ENCODE data around the gene MS4A14.
"Not testable (repeated sequence)": the region's sequence is repeated elsewhere in the genome, so short reads cannot be mapped to it uniquely, and the experiment has no call there.

Gene MS4A14

DNA sequence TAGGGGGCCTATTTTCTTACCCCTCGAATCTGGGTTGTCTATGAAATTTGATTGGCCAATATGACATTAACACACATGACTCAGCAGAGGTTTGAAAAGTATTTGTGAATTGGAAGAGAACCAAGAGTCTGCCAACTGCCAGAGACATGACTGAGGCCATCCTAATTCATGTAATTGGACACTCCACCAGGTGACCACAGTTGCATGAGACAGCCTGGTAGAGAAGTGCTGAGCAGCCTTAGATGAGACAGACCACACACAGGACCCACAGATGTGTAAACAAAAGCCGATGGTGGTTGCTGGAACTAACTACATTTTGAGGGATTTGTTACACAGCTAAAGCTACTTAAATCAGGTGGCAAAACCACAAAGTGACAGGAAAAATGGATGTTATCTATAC, 32.3 kb downstream of the MS4A14 start:
- Mint-ChIP-seq H3K27ac (no peak overlapping the region), H3K36me3 (no peaks in the 10 kb centered on the region), H3K9me3 (no peaks in the 10 kb centered on the region), H3K4me3 (no peak overlapping the region), H3K27me3 (peaks cover 5% of the 10 kb centered on the region), H3K4me1 (no peaks in the 10 kb centered on the region)
- DNase-seq: no peak
- CTCF ChIA-PET: no interaction called here

DNA sequence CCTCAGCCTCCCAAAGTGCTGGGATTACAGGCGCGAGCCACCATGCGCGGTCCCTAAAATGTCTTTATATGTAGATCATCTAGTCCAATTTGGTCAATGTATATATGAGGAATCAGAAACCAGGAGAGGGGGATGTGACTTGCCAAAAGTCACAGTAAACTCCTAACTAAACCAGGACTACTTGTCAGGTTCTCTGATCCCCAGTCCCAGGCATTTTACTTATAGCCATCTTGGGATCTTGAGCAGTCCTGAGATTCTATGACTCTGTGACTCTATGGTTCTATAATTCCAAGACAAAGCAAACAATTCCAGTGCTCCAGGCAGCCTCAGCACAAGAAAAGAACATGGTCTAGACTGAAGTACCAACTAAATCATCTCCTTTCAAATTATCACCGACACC, 33.0 kb downstream of the MS4A14 start, which contains the start of gene MS4A5:
Gene MS4A5 (plus strand): TSS at position 301 of the 400 bp plus-strand sequence. CDS start 103 bp downstream, outside the sequence.
- Mint-ChIP-seq H3K4me1 (no peaks in the 10 kb centered on the region), H3K27me3 (peaks cover 5% of the 10 kb centered on the region), H3K4me3 (no peak within 1 kb of the TSS), H3K27ac (no peak within 1 kb of the TSS), H3K36me3 (no peaks in the 10 kb centered on the region), H3K9me3 (no peaks in the 10 kb centered on the region)
- DNase-seq: no peak
- CTCF ChIA-PET: no interaction called here

GRCh38 chr11:60431251-60431650, 35.0 kb downstream of the MS4A14 start:
- Mint-ChIP-seq H3K36me3 (no peaks in the 10 kb centered on the region), H3K4me1 (no peaks in the 10 kb centered on the region), H3K4me3 (no peak overlapping the region), H3K27ac (no peak overlapping the region), H3K9me3 (no peaks in the 10 kb centered on the region), H3K27me3 (peaks cover 5% of the 10 kb centered on the region)
- CTCF ChIA-PET: interaction anchor here (1.3 kb wide), 1 partner anchor 188 kb away, joined by 4 read pairs; no protein-coding TSS in a partner anchor
- no peak for DNase-seq

DNA sequence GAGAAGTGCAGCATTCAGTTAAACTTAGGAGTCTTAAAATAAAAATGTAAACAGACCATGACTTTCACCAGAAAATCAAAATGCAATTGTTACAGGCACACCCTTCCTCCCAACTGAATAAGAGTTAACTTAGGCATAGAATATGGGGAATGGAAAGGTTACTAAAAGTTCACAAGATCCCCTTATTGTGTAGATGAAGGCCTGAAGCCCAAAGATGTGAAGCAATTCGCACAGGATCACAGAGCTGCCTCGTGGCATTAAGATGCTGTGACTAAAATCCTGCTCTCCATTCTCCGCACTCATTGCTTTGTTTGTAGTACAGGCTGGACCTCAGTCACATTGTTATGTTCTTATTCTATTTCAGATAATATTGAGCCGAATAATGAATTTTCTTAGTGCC, 37.1 kb downstream of the MS4A14 start:
- no peaks in the 10 kb centered on the region for H3K9me3 Mint-ChIP-seq
- no peak overlapping the region for H3K27ac Mint-ChIP-seq
- no peak overlapping the region for H3K4me3 Mint-ChIP-seq
- peaks cover 4% of the 10 kb centered on the region for H3K27me3 Mint-ChIP-seq
- no peaks in the 10 kb centered on the region for H3K36me3 Mint-ChIP-seq
- H3K4me1 Mint-ChIP-seq: no peaks in the 10 kb centered on the region
- CTCF ChIA-PET: no interaction called here
- no peak for DNase-seq

GRCh38 chr11:60447070-60447469, 50.8 kb downstream of the MS4A14 start:
- Mint-ChIP-seq H3K36me3 (no peaks in the 10 kb centered on the region), H3K27me3 (no peaks in the 10 kb centered on the region), H3K4me1 (peaks cover 23% of the 10 kb centered on the region), H3K4me3 (no peak overlapping the region), H3K27ac (no peak overlapping the region), H3K9me3 (no peaks in the 10 kb centered on the region)
- CTCF ChIA-PET: no interaction called here
- DNase-seq: no peak

DNA sequence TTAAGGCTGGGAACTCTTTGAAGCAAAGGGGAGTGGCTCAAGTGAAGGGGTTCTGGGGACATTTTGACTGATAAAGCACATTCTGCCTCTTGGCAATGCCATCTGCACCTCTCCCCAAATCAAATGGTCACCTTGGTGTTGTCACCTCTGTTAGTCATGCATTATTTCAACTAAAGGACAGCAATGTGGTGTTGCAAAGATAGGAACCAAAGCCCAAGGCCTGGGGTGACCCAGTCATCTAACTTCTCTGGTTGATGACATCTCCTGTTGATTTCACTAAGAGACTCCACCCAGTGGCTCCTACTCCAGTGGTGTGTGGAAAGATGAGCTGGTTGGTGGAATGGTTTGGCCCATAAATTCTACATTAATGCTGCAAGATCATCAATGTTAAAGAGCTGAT, 51.6 kb downstream of the MS4A14 start:
- Mint-ChIP-seq H3K4me3 (no peak overlapping the region), H3K4me1 (peaks cover 23% of the 10 kb centered on the region), H3K27me3 (no peaks in the 10 kb centered on the region), H3K27ac (no peak overlapping the region), H3K36me3 (no peaks in the 10 kb centered on the region), H3K9me3 (peaks cover 1% of the 10 kb centered on the region)
- CTCF ChIA-PET: no interaction called here
- no peak for DNase-seq

DNA sequence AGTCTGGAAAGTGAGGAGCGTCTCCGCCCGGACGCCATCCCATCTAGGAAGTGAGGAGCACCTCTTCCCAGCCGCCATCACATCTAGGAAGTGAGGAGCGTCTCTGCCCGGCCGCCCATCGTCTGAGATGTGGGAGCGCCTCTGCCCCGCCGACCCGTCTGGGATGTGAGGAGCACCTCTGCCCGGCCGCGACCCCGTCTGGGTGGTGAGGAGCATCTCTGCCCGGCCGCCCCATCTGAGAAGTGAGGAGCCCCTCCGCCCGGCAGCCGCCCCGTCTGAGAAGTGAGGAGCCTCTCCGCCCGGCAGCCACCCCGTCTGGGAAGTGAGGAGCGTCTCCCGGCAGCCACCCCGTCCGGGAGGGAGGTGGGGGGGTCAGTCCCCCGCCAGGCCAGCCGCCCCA, 54.9 kb downstream of the MS4A14 start:
- H3K27me3 Mint-ChIP-seq, H3K9me3 Mint-ChIP-seq, CTCF ChIA-PET, H3K27ac Mint-ChIP-seq, H3K4me3 Mint-ChIP-seq, H3K36me3 Mint-ChIP-seq, DNase-seq: not testable (repeated sequence)
- H3K4me1 Mint-ChIP-seq: peaks cover 16% of the 10 kb centered on the region

GRCh38 chr11:60454212-60454611, 58.0 kb downstream of the MS4A14 start:
- CTCF ChIA-PET: no interaction called here
- peaks cover 7% of the 10 kb centered on the region for H3K27me3 Mint-ChIP-seq
- no peaks in the 10 kb centered on the region for H3K4me1 Mint-ChIP-seq
- peaks cover 1% of the 10 kb centered on the region for H3K9me3 Mint-ChIP-seq
- H3K27ac Mint-ChIP-seq: no peak overlapping the region
- DNase-seq: no peak
- H3K36me3 Mint-ChIP-seq: no peaks in the 10 kb centered on the region
- H3K4me3 Mint-ChIP-seq: no peak overlapping the region

- Mint-ChIP-seq H3K9me3 (peaks cover 1% of the 10 kb centered on the region), H3K36me3 (no peaks in the 10 kb centered on the region), H3K4me3 (no peak within 1 kb of the TSS), H3K27ac (no peak within 1 kb of the TSS), H3K27me3 (peaks cover 7% of the 10 kb centered on the region), H3K4me1 (no peaks in the 10 kb centered on the region)
- DNase-seq: no peak
- CTCF ChIA-PET: interaction anchor here (0.6 to 0.9 kb wide), 2 partner anchors 30 to 110 kb away, joined by 3 read pairs; no protein-coding TSS in a partner anchor
Measured at GRCh38 chr11:60455531-60456042, 59.3 kb downstream of the MS4A14 start, which contains the start of gene MS4A1. TSS of gene MS4A1 (plus strand) at chr11:60455847. CDS start at chr11:60462375, 6,528 bp downstream.

DNA sequence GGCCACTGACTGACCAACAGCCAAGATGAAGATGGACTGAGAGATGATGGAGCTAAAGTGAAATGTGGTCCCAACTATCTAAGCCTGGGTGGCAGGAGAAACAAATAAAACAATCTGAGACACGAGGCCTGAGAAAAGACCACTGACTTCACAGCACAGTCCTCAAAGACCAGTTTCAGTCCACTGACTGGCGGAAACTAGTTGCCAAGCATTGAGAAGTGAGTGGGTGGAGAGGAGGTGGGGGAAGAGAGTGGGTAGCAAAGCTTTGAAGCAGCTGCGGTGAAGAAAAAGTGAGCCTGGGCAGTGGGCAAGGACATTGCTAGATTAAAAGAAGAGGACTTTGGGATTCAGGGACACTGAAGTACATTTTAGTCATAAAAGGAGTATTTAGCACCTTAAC, 61.3 kb downstream of the MS4A14 start:
- CTCF ChIA-PET: interaction anchor here (0.6 kb wide), 1 partner anchor 160 kb away, joined by 3 read pairs; no protein-coding TSS in a partner anchor
- Mint-ChIP-seq H3K27me3 (peaks cover 7% of the 10 kb centered on the region), H3K27ac (no peak overlapping the region), H3K4me3 (no peak overlapping the region), H3K9me3 (no peaks in the 10 kb centered on the region), H3K36me3 (no peaks in the 10 kb centered on the region), H3K4me1 (no peaks in the 10 kb centered on the region)
- DNase-seq: no peak

DNA sequence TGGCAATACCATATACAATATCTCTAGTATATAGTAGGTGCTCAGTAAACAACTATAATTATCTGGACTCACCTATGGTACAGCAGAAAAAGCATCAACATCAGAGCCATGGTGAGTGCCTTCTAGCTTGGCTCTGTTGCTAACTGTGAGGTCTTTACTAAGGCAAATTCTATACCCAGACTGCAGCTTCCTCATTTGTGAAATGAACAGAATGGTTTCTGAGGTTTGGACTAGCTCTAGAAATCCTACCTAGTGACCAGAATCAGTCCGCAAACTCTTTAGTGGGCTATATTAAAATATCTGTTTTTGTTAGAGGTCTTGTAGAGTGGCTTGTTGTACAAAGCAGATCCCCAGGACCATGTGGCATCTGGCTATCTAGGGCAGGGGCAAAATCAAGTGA, 63.1 kb downstream of the MS4A14 start:
- H3K36me3 Mint-ChIP-seq: no peaks in the 10 kb centered on the region
- DNase-seq: no peak
- H3K27me3 Mint-ChIP-seq: peaks cover 7% of the 10 kb centered on the region
- CTCF ChIA-PET: interaction anchor here (0.6 kb wide), 1 partner anchor 50 kb away, joined by 3 read pairs; no protein-coding TSS in a partner anchor
- H3K9me3 Mint-ChIP-seq: no peaks in the 10 kb centered on the region
- H3K4me1 Mint-ChIP-seq: no peaks in the 10 kb centered on the region
- H3K4me3 Mint-ChIP-seq: no peak overlapping the region
- no peak overlapping the region for H3K27ac Mint-ChIP-seq
